Peyer's patch (tissue), 4 donors: Measurements from ENCODE around the gene TPCN2.

Experiments
- CTCF ChIP-seq, 6 experiments: fragments of 450-650 bp in 4 of 6; fragments of 200-600 bp in 2 of 6; sonication (generic) in 1 of 6; IDR thresholded peaks; one replicate each; pipeline ENCODE4 v1.5.1; 2017 to 2019; ENCODE audit warnings: antibody characterized with exemption in 6 of 6, mild to moderate bottlenecking in 3 of 6, moderate library complexity in 1 of 6
- POLR2A ChIP-seq, 2 donors: fragments of 450-650 bp; IDR thresholded peaks; one replicate each; pipeline ENCODE4 v1.5.1; 2017; ENCODE audit warnings: antibody characterized with exemption in 2 of 2, mild to moderate bottlenecking in 2 of 2, moderate library complexity in 2 of 2

GRCh38 chr11:69158301-69159149 is 109.8 kb downstream of the TPCN2 start:
- no peak for TF ChIP-seq POLR2A (IDR thresholded peaks at IDR 0.05)
- no peak for TF ChIP-seq CTCF (IDR thresholded peaks at IDR 0.05)
